Uterus (tissue), 2 donors: Measurements from ENCODE around the gene PDE3B.

Source experiments
- POLR2A ChIP-seq, 2 donors: fragments of 450-650 bp; IDR thresholded peaks; one replicate each; pipeline ENCODE4 v1.6.1; 2016; ENCODE audit warnings: antibody characterized with exemption in 2 of 2, mild to moderate bottlenecking in 1 of 2, moderate library complexity in 1 of 2
- TF ChIP-seq, protein P1 (sequence below), 4 experiments: fragments of 200-600 bp in 2 of 4; fragments of 450-650 bp in 2 of 4; sonication (generic) in 2 of 4; IDR thresholded peaks; one replicate each; pipeline ENCODE4 v1.5.1; 2016 to 2019; ENCODE audit warnings: antibody characterized with exemption in 4 of 4, mild to moderate bottlenecking in 2 of 4, moderate library complexity in 1 of 4

- TF ChIP-seq, protein P1, sequence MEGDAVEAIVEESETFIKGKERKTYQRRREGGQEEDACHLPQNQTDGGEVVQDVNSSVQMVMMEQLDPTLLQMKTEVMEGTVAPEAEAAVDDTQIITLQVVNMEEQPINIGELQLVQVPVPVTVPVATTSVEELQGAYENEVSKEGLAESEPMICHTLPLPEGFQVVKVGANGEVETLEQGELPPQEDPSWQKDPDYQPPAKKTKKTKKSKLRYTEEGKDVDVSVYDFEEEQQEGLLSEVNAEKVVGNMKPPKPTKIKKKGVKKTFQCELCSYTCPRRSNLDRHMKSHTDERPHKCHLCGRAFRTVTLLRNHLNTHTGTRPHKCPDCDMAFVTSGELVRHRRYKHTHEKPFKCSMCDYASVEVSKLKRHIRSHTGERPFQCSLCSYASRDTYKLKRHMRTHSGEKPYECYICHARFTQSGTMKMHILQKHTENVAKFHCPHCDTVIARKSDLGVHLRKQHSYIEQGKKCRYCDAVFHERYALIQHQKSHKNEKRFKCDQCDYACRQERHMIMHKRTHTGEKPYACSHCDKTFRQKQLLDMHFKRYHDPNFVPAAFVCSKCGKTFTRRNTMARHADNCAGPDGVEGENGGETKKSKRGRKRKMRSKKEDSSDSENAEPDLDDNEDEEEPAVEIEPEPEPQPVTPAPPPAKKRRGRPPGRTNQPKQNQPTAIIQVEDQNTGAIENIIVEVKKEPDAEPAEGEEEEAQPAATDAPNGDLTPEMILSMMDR (IDR thresholded peaks at IDR 0.05): no peak
- TF ChIP-seq POLR2A (IDR thresholded peaks at IDR 0.05): no peak
These were observed 254.8 kb downstream of the PDE3B start for GRCh38 chr11:14898355-14898754.
